Heart right ventricle (tissue), 16 donors: ENCODE results near the gene HRH1. TPM values are rescaled to one million over a fixed set of nuclear protein-coding genes. Genes with fewer than 3 reads are reported as not detected.
A peak's percentile ranks its signal among the peaks of the same experiment; 100 is the strongest.
"Not testable (repeated sequence)": the region's sequence is repeated elsewhere in the genome, so short reads cannot be mapped to it uniquely, and the experiment has no call there.

ENCODE experiments used
- ATAC-seq, 8 donors: fragments of 200-7000 bp; cut with Tn5 transposase; one replicate each; pipeline ENCODE4 v1.9.1; 2020; ENCODE audit warnings: mild to moderate bottlenecking in 8 of 8, moderate library complexity in 8 of 8, moderate number of reproducible peaks in 1 of 8
- DNase-seq, 2 donors: peaks; one replicate each; pipeline ENCODE4 v3.0.0-alpha.2; 2020
- H3K27ac ChIP-seq, 10 donors: fragments of 200-600 bp; sonication (generic) in 2 of 10; one replicate each; pipeline versions ENCODE4 v1.5.0 to v1.8.0; 2020 to 2022; ENCODE audit warnings: mild to moderate bottlenecking in 3 of 10
- H3K27me3 ChIP-seq, 7 donors: fragments of 200-600 bp; one replicate each; pipeline ENCODE4 v1.8.0; 2021 to 2022; ENCODE audit warnings: mild to moderate bottlenecking in 2 of 7
- H3K36me3 ChIP-seq, 9 donors: fragments of 200-600 bp; sonication (generic) in 1 of 9; one replicate each; pipeline versions ENCODE4 v1.5.0 to v1.8.0; 2020 to 2022; ENCODE audit warnings: mild to moderate bottlenecking in 2 of 9
- H3K4me1 ChIP-seq, 9 donors: fragments of 200-600 bp; sonication (generic) in 1 of 9; one replicate each; pipeline versions ENCODE4 v1.5.0 to v1.8.0; 2020 to 2022; ENCODE audit warnings: mild to moderate bottlenecking in 4 of 9
- H3K4me3 ChIP-seq, 10 donors: fragments of 200-600 bp; sonication (generic) in 2 of 10; one replicate each; pipeline versions ENCODE4 v1.5.0 to v1.8.0; 2020 to 2022; ENCODE audit warnings: mild to moderate bottlenecking in 7 of 10, moderate library complexity in 2 of 10
- H3K9me3 ChIP-seq, 11 donors: fragments of 200-600 bp in 10 of 11; sonication (generic) in 2 of 11; one replicate each; pipeline versions ENCODE4 v1.5.0 to v1.8.0; 2013 to 2022; ENCODE audit warnings: mild to moderate bottlenecking in 2 of 11, control low read depth in 1 of 11, moderate library complexity in 1 of 11
- WGBS, 2 donors: extraction: QIAGEN DNeasy Blood & Tissue Kit; methylation state at CpG; one replicate each; pipeline ENCODE4 v1.1.7; 2013; ENCODE audit warnings: inconsistent platforms in 1 of 2; 5-methylcytosine and 5-hydroxymethylcytosine counted together
- intact Hi-C, 10 donors: fragments of 100-400 bp; cut with DNase I; formaldehyde crosslinking; loops; one replicate each; pipeline versions ENCODE4 v1.11.1 to v1.14.2; 2022
- long read RNA-seq, 3 donors: library from polyadenylated mRNA; unstranded; transcript quantifications; one replicate each; pipeline ENCODE4 v2.0.0, GENCODE V29; 2020 to 2021
- polyA plus RNA-seq, 2 donors: library from polyadenylated mRNA; stranded (reverse); fragments of 200-250 nt; gene quantifications; one replicate each; pipeline ENCODE4 v1.2.3, GENCODE V29; 2013
- total RNA-seq, 10 donors: library from RNA; stranded (reverse); fragmentation: NEBNext Ultra II Directional in 3 of 10; extraction: Animal tissue kit (Norgen Biotek cat#: 25700) in 3 of 10; gene quantifications; one replicate each; pipeline versions ENCODE4 v1.2.1 to v1.2.4, GENCODE V29; 2021 to 2023
- TF ChIP-seq, protein P1 (sequence below), 9 donors: fragments of 200-600 bp; sonication (generic) in 2 of 9; IDR thresholded peaks; one replicate each; pipeline versions ENCODE4 v1.5.0 to v1.8.0; 2021 to 2022; ENCODE audit warnings: antibody characterized with exemption in 9 of 9, mild to moderate bottlenecking in 5 of 9, moderate library complexity in 1 of 9
- donor health status: Arrhythmogenic right ventricular cardiomyopathy.
- donor health status: ischemic (EF 13 %, LVEDD 7.1; RV severe dilation, severe dysfunction).
- donor health status: healthy with polysubstance abuse.
- donor health status: DM: no; HTN: yes; CAD: no.
- donor health status: DM: no; HTN: no; CAD: no.
- donor health status: ischemic (EF 25% LVEDD 6.9; RV normal size, moderate dysfunction).
- donor health status: ischemic (EF 25% LVEDD 5.7; RV mildly dilated, moderate dysfunction).
- donor health status: healthy.
- donor health status: DM: yes; HTN: yes; CAD: no.
- donor health status: Ischemic cardiomyopathy.
- donor health status: ischemic (EF 35%, LVEDD 5.7; RV mildly dilated, moderate dysfunction).
- donor health status: nonischemic (EF 11% LVEDD 7.7; RV severe dilation, severe dysfunction).
- donor health status: DM: yes; HTN: yes; CAD: no.
- donor health status: PGD.
- donor health status: ischemic (EF 29% LVEDD 5.4; RV normal size, mild dysfunction).
- donor health status: nonischemic (EF 23%, LVEDD 6.1; RV moderate dilation, normal function).

Gene HRH1, protein sequence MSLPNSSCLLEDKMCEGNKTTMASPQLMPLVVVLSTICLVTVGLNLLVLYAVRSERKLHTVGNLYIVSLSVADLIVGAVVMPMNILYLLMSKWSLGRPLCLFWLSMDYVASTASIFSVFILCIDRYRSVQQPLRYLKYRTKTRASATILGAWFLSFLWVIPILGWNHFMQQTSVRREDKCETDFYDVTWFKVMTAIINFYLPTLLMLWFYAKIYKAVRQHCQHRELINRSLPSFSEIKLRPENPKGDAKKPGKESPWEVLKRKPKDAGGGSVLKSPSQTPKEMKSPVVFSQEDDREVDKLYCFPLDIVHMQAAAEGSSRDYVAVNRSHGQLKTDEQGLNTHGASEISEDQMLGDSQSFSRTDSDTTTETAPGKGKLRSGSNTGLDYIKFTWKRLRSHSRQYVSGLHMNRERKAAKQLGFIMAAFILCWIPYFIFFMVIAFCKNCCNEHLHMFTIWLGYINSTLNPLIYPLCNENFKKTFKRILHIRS
- total RNA-seq (1 to 10 TPM in 8 of 10 donors, under 1 TPM in 2; 0.57 to 3.1 (median 1.5) TPM), polyA plus RNA-seq (under 1 TPM; 0.74 to 0.80 TPM)
- long read RNA-seq, donor 1, full-length matches to known transcripts: 1 of 3 reads
- long read RNA-seq, donor 1, partial matches to known transcripts: 1 of 3 reads
- long read RNA-seq, donor 1, other reads (novel, unspliced or antisense): 1 of 3 reads
- long read RNA-seq, donor 2, full-length matches to known transcripts: 1 of 1 reads
- long read RNA-seq, donor 2, partial matches to known transcripts: 0 of 1 reads
- long read RNA-seq, donor 2, other reads (novel, unspliced or antisense): 0 of 1 reads
- long read RNA-seq, donor 3, full-length matches to known transcripts: 5 of 8 reads
- long read RNA-seq, donor 3, partial matches to known transcripts: 0 of 8 reads
- long read RNA-seq, donor 3, other reads (novel, unspliced or antisense): 3 of 8 reads

DNA sequence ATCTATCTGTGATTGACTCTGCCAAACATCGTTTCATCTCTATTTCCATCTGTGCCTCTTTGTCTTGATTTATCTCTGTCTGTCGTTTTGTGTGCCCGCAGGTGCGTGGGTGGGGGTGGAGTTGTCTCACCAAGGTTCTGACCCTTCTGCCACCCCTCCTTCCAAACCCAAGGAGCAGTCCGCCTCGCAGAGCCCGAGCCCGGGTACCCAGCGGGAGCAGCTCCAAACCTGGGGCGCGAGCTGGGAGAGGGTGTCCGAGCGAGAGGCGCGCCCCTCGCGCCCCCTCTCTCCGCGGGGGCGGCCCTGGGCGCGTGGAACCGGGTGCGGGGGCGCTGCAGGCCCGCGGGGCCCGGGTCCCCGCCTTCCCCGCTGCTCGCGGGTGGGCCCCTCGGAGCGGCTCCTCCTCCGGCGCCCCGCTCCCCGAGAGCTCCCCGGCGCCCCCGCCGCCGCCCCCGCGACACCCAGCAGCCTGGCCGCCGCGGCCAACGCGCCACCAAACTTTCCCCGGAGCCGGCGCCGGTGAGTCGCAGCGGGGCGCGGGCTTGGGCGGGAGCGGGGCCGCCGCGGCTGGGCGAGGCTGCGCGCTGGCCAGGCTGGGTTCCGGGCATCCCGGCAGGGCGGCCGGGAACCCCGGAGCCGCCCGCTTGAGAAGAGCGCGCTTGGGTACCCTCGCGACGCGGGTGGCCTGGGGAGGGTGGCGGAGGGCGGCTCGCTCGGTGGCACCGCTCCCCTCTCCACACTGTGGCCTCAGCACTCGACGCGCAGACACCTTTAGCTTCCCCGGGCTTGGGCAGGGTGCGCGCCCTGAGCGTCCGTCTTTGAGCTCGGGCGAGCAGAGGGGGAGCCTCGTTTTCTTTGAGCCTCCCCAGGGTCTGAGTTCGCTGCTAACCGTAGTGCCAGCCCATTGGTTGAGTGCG is at the start of gene HRH1:
Gene HRH1 (plus strand): TSS at position 458 of the 917 bp plus-strand sequence. CDS start 104,545 bp downstream, outside the sequence.
- Histone ChIP-seq H3K9me3 (no peaks in the 10 kb centered on the region), H3K4me3 (peak within 1 kb of the TSS; percentile 26 to 62 (median 54)), H3K36me3 (no peaks in the 10 kb centered on the region), H3K4me1 (peaks cover 0 to 29% (median 14%) of the 10 kb centered on the region in 9 donors), H3K27me3 (peaks cover 0 to 44% (median 22%) of the 10 kb centered on the region in 7 donors), H3K27ac (peak within 1 kb of the TSS in 9 of 10 donors; percentile 9 to 59 (median 35))
- intact Hi-C loops: loop anchor here in 3 of 10 donors (5.0 to 10.0 kb wide), 2 partner anchors 58 to 181 kb away; no protein-coding TSS in a partner anchor
- 1% methylated on average over 77 to 98 of the region's 98 CpGs for WGBS, 2 donors
- TF ChIP-seq, protein P1, sequence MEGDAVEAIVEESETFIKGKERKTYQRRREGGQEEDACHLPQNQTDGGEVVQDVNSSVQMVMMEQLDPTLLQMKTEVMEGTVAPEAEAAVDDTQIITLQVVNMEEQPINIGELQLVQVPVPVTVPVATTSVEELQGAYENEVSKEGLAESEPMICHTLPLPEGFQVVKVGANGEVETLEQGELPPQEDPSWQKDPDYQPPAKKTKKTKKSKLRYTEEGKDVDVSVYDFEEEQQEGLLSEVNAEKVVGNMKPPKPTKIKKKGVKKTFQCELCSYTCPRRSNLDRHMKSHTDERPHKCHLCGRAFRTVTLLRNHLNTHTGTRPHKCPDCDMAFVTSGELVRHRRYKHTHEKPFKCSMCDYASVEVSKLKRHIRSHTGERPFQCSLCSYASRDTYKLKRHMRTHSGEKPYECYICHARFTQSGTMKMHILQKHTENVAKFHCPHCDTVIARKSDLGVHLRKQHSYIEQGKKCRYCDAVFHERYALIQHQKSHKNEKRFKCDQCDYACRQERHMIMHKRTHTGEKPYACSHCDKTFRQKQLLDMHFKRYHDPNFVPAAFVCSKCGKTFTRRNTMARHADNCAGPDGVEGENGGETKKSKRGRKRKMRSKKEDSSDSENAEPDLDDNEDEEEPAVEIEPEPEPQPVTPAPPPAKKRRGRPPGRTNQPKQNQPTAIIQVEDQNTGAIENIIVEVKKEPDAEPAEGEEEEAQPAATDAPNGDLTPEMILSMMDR (IDR thresholded peaks at IDR 0.05): no peak
- DNase-seq: peak; percentile 24 to 38
- peak; percentile 38 to 75 (median 52) for ATAC-seq

DNA sequence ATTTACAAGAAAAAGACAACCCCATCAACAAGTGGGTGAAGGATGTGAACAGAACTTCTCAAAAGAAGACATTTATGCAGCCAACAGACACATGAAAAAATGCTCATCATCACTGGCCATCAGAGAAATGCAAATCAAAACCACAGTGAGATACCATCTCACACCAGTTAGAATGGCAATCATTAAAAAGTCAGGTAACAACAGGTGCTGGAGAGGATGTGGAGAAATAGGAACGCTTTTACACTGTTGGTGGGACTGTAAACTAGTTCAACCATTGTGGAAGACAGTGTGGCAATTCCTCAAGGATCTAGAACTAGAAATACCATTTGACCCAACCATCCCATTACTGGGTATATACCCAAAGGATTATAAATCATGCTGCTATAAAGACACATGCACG is 41.0 kb upstream of the HRH1 start:
- H3K4me3 ChIP-seq, ATAC-seq, H3K27ac ChIP-seq, H3K4me1 ChIP-seq, intact Hi-C loops, H3K36me3 ChIP-seq, DNase-seq: not testable (repeated sequence)
- Histone ChIP-seq H3K27me3 (peaks cover 0 to 29% (median 7%) of the 10 kb centered on the region in 7 donors), H3K9me3 (peaks cover 0 to 18% (median 4%) of the 10 kb centered on the region in 11 donors)
- WGBS, 2 donors: 81 to 86% methylated on average over 2 of the region's 2 CpGs

DNA sequence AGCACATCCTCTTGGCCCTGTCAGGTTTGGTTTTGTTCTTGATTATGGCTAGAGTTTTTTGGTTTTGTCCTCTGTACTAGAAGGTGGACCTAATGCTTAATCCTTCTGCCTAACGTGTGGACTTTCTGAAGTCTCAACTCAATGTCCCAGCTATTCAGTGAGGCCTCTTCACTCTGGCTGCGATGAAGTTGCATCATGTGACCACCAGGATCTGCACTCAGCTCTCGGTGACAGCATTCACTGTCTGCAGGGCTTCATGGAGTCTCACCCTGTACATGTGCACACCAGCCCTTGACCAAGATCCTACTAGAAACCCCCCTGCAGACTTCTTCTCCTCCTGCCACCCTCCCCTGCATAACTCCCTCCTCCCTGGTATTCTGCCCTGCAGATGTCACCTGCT is 38.7 kb upstream of the HRH1 start:
- ATAC-seq (no peak), DNase-seq (no peak)
- TF ChIP-seq, protein P1 (IDR thresholded peaks at IDR 0.05): no peak
- H3K36me3 ChIP-seq: no peaks in the 10 kb centered on the region
- H3K4me1 ChIP-seq: peaks cover 0 to 11% (median 0%) of the 10 kb centered on the region in 9 donors
- H3K27me3 ChIP-seq: peaks cover 0 to 32% (median 5%) of the 10 kb centered on the region in 7 donors
- H3K4me3 ChIP-seq: no peak overlapping the region
- intact Hi-C loops: no loop called here
- 62 to 73% methylated on average over 3 of the region's 3 CpGs for WGBS, 2 donors
- H3K9me3 ChIP-seq: peaks cover 0 to 18% (median 4%) of the 10 kb centered on the region in 11 donors
- no peak overlapping the region for H3K27ac ChIP-seq

DNA sequence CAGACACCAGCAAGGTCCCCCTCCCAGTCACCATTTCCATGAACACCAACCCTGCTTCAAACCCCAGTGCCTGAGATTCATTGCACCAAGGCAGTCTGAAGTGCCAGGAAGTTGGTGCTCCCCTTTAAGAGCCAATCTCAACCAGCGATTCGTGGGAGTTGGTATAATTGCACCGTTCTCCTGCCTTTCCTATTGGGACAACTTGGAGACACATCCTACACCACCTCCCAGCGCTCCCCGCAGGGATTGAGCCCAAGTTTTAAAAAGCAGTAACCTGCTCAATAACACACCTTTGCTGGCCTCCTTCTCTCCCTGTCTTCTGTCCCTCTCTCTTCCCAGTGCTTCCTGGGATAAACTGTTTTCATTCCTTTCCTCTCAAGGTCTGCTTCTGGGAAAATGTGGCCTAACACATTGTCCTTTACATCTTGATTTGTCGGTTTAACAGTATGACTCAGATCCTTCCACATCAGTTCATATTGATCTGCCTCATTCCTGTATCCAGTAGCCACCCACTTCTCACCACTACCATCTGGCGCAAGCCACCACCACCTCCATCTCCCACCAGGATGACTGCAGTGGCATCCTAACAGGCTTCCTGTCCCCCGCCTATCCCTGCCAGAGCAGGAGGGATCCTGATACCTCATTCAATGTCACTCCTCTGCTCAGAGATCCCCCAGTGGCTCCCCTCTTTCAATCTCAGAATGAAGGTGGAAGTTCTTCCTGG is 37.8 kb upstream of the HRH1 start:
- intact Hi-C loops: no loop called here
- WGBS, 2 donors: 82 to 87% methylated on average over 8 of the region's 8 CpGs

More for the DNA sequence above, 37.8 kb upstream of the HRH1 start:
- ATAC-seq: no peak
- Histone ChIP-seq H3K4me1 (peaks cover 0 to 12% (median 0%) of the 10 kb centered on the region in 9 donors), H3K27ac (no peak overlapping the region), H3K27me3 (peaks cover 0 to 32% (median 5%) of the 10 kb centered on the region in 7 donors), H3K4me3 (no peak overlapping the region), H3K9me3 (peaks cover 0 to 18% (median 4%) of the 10 kb centered on the region in 11 donors), H3K36me3 (no peaks in the 10 kb centered on the region)
- TF ChIP-seq, protein P1 (IDR thresholded peaks at IDR 0.05): no peak
- no peak for DNase-seq
